Measurements from ENCODE around the gene TREML4. TPM values are rescaled to one million over a fixed set of nuclear protein-coding genes. Genes with fewer than 3 reads are reported as not detected.
"Not testable (repeated sequence)": the region's sequence is repeated elsewhere in the genome, so short reads cannot be mapped to it uniquely, and the experiment has no call there.

The TREML4 gene
- total RNA-seq, result not detected
- long read RNA-seq, result 0 reads

GRCh38 chr6:41228096-41228495 lies at the start of gene TREML4:
TSS of gene TREML4 (plus strand) at chr6:41228349. CDS start at chr6:41228428, 79 bp downstream.
- intact Hi-C loops (cut with DNase I), result no loop called here
- ATAC-seq, result no peak
- no peak for DNase-seq

GRCh38 chr6:41179163-41179562 lies 49.0 kb upstream of the TREML4 start:
- no peak for DNase-seq
- ATAC-seq, result no peak
- intact Hi-C loops (cut with DNase I), result no loop called here

GRCh38 chr6:41181566-41181965 lies 46.6 kb upstream of the TREML4 start:
- DNase-seq, result no peak
- intact Hi-C loops (cut with DNase I), result no loop called here
- no peak for ATAC-seq

GRCh38 chr6:41182069-41183034 lies 45.8 kb upstream of the TREML4 start:
- intact Hi-C loops (cut with DNase I), result no loop called here
- DNase-seq (no peak), ATAC-seq (peak; percentile 53 to 73)

GRCh38 chr6:41184761-41185160 lies 43.4 kb upstream of the TREML4 start:
- ATAC-seq, result no peak
- no peak for DNase-seq
- intact Hi-C loops (cut with DNase I), result no loop called here

GRCh38 chr6:41186031-41186562 lies 42.1 kb upstream of the TREML4 start:
- ATAC-seq (peak in 1 of 2 donors; percentile 22), DNase-seq (no peak)
- intact Hi-C loops (cut with DNase I), result no loop called here

GRCh38 chr6:41187924-41188886 lies 39.9 kb upstream of the TREML4 start:
- DNase-seq (no peak), ATAC-seq (no peak)
- intact Hi-C loops (cut with DNase I), result no loop called here

GRCh38 chr6:41189046-41189445 lies 39.1 kb upstream of the TREML4 start:
- intact Hi-C loops (cut with DNase I); ATAC-seq; DNase-seq: not testable (repeated sequence)

- no peak for ATAC-seq
- DNase-seq, result no peak
- intact Hi-C loops (cut with DNase I), result no loop called here
Measured at GRCh38 chr6:41189967-41190366, 38.2 kb upstream of the TREML4 start.

GRCh38 chr6:41190791-41191190 lies 37.4 kb upstream of the TREML4 start:
- intact Hi-C loops (cut with DNase I), result no loop called here
- DNase-seq (no peak), ATAC-seq (no peak)

GRCh38 chr6:41191569-41191968 lies 36.6 kb upstream of the TREML4 start:
- intact Hi-C loops (cut with DNase I), result no loop called here
- DNase-seq (peak; percentile 39), ATAC-seq (peak in 1 of 2 donors; percentile 69)

GRCh38 chr6:41193171-41193734 lies 34.9 kb upstream of the TREML4 start:
- intact Hi-C loops (cut with DNase I), result no loop called here

GRCh38 chr6:41193884-41194283 lies 34.3 kb upstream of the TREML4 start:
- intact Hi-C loops (cut with DNase I), result no loop called here
- DNase-seq, result no peak

More at GRCh38 chr6:41193171-41193734, 34.9 kb upstream of the TREML4 start:
- ATAC-seq, result no peak
- no peak for DNase-seq

GRCh38 chr6:41194386-41194785 lies 33.8 kb upstream of the TREML4 start:
- DNase-seq, result no peak
- intact Hi-C loops (cut with DNase I), result no loop called here
- no peak for ATAC-seq

More at GRCh38 chr6:41193884-41194283, 34.3 kb upstream of the TREML4 start:
- ATAC-seq, result no peak

- ATAC-seq (no peak), DNase-seq (no peak)
- intact Hi-C loops (cut with DNase I), result no loop called here
Measured at GRCh38 chr6:41197234-41197633, 30.9 kb upstream of the TREML4 start.

GRCh38 chr6:41199552-41200246 lies 28.4 kb upstream of the TREML4 start:
- no peak for ATAC-seq
- DNase-seq, result no peak
- intact Hi-C loops (cut with DNase I), result no loop called here

- peak; percentile 51 for DNase-seq
- ATAC-seq, result peak; percentile 55
- intact Hi-C loops (cut with DNase I), result no loop called here
Measured at GRCh38 chr6:41200296-41200900, 27.8 kb upstream of the TREML4 start.
